Neural cell (in vitro differentiated cells): ENCODE measurements around the gene ME3. TPM values are rescaled to one million over a fixed set of nuclear protein-coding genes. Genes with fewer than 3 reads are reported as not detected.

Experiments used
- H2AFZ ChIP-seq: fragments of 200-600, 300-800 bp; sonication (generic), shearing (Covaris generic); 2 replicates; pipeline ENCODE4 v1.6.0; 2014; ENCODE audit warnings: low read depth, mild to moderate bottlenecking, antibody characterized with exemption, low read length, moderate library complexity
- H3F3A ChIP-seq: fragments of 200-600 bp; shearing (Covaris generic); 2 replicates; pipeline ENCODE4 v1.6.1; 2016; ENCODE audit warnings: mild to moderate bottlenecking, moderate library complexity, mixed read lengths, antibody characterized with exemption, low read length; ENCODE audit not compliant: insufficient read depth, poor library complexity, severe bottlenecking
- H3K27ac ChIP-seq: fragments of 200-600, 300-800 bp; sonication (generic), shearing (Covaris generic); 2 replicates; pipeline ENCODE4 v1.5.1; 2014; ENCODE audit warnings: mild to moderate bottlenecking, low read length, moderate library complexity
- H3K27me3 ChIP-seq: fragments of 300-800, 200-600 bp; sonication (generic), shearing (Covaris generic); 2 replicates; pipeline ENCODE4 v1.6.0; 2014; ENCODE audit warnings: mild to moderate bottlenecking, low read depth, low read length, moderate library complexity; ENCODE audit not compliant: insufficient read depth
- H3K36me3 ChIP-seq: fragments of 300-800, 200-600 bp; sonication (generic), shearing (Covaris generic); 2 replicates; pipeline ENCODE4 v1.5.1; 2014; ENCODE audit warnings: mild to moderate bottlenecking, antibody characterized with exemption, low read length, moderate library complexity; ENCODE audit not compliant: insufficient read depth
- H3K4me2 ChIP-seq: fragments of 300-800, 200-600 bp; sonication (generic), shearing (Covaris generic); 2 replicates; pipeline ENCODE4 v1.6.0; 2014; ENCODE audit warnings: mild to moderate bottlenecking, low read length
- H3K4me3 ChIP-seq: fragments of 300-800, 200-600 bp; sonication (generic), shearing (Covaris generic); 2 replicates; pipeline ENCODE4 v1.5.1; 2014; ENCODE audit warnings: mild to moderate bottlenecking, low read length, moderate library complexity
- H3K79me2 ChIP-seq: fragments of 200-600 bp; shearing (Covaris generic); replicated peaks from 2 replicates; pipeline ENCODE4 v1.6.0; 2014; ENCODE audit warnings: mild to moderate bottlenecking, low read length, moderate library complexity; ENCODE audit not compliant: insufficient read depth
- H3K9ac ChIP-seq: fragments of 300-800, 200-600 bp; sonication (generic), shearing (Covaris generic); 2 replicates; pipeline ENCODE4 v1.6.1; 2016; ENCODE audit warnings: mild to moderate bottlenecking, low read length, mixed read lengths
- H3K9me2 ChIP-seq: fragments of 200-600 bp; shearing (Covaris generic); 2 replicates; pipeline ENCODE4 v1.6.1; 2016; ENCODE audit warnings: mild to moderate bottlenecking, low read length, mixed read lengths; ENCODE audit not compliant: insufficient read depth
- H3K9me3 ChIP-seq: fragments of 200-600, 300-800 bp; sonication (generic), shearing (Covaris generic); 2 replicates; pipeline ENCODE4 v1.6.1; 2016; ENCODE audit warnings: mild to moderate bottlenecking, mixed run types, low read length, moderate library complexity, mixed read lengths
- H4K20me1 ChIP-seq: fragments of 200-600 bp; shearing (Covaris generic); 2 replicates; pipeline ENCODE4 v1.6.1; 2016; ENCODE audit warnings: mild to moderate bottlenecking, mixed run types; ENCODE audit not compliant: insufficient read depth
- EP300 ChIP-seq: fragments of 450-650 bp; conservative IDR thresholded peaks from 2 replicates; pipeline ENCODE4 v1.6.1; 2014; ENCODE audit warnings: antibody characterized with exemption, mild to moderate bottlenecking, moderate library complexity; ENCODE audit not compliant: poor library complexity, severe bottlenecking
- EZH2 ChIP-seq: fragments of 200-600, 300-800 bp; shearing (Covaris generic), sonication (generic); IDR thresholded peaks from 2 replicates; pipeline ENCODE4 v1.6.1; 2014; ENCODE audit warnings: antibody characterized with exemption, low read length, borderline replicate concordance, mild to moderate bottlenecking; ENCODE audit not compliant: insufficient read depth, poor library complexity, severe bottlenecking
- MXI1 ChIP-seq: fragments of 450-650 bp; conservative IDR thresholded peaks from 2 replicates; pipeline ENCODE4 v1.6.1; 2014; ENCODE audit warnings: antibody characterized with exemption, mild to moderate bottlenecking; ENCODE audit not compliant: poor library complexity, severe bottlenecking
- POLR2AphosphoS5 ChIP-seq: IDR thresholded peaks from 2 replicates; pipeline ENCODE4 v1.6.1; 2012
- RAD21 ChIP-seq: fragments of 450-650 bp; conservative IDR thresholded peaks from 2 replicates; pipeline ENCODE4 v1.6.1; 2014; ENCODE audit warnings: antibody characterized with exemption, mild to moderate bottlenecking, moderate library complexity
- SMC3 ChIP-seq: fragments of 450-650 bp; conservative IDR thresholded peaks from 2 replicates; pipeline ENCODE4 v1.6.1; 2014; ENCODE audit warnings: antibody characterized with exemption, mild to moderate bottlenecking, moderate library complexity; ENCODE audit not compliant: poor library complexity
- TAF1 ChIP-seq: IDR thresholded peaks from 2 replicates; pipeline ENCODE4 v1.6.1; 2012; ENCODE audit warnings: low read depth
- polyA plus RNA-seq: library from polyadenylated mRNA; depleted of rRNA; stranded (reverse); fragments of >200 nt; gene quantifications from 2 replicates; pipeline ENCODE4 v1.2.3, GENCODE V29; 2014
- TF ChIP-seq, protein P1 (sequence below): fragments of 450-650 bp; IDR thresholded peaks from 2 replicates; pipeline ENCODE4 v1.5.1; 2014; ENCODE audit warnings: antibody characterized with exemption, mild to moderate bottlenecking, moderate library complexity; ENCODE audit not compliant: poor library complexity, severe bottlenecking
- TF ChIP-seq, protein P2 (sequence below): IDR thresholded peaks from 2 replicates; pipeline ENCODE4 v1.6.1; 2012; ENCODE audit warnings: borderline replicate concordance

The ME3 gene
- polyA plus RNA-seq, 1 donor from 2014 or later = 2.1 TPM

DNA sequence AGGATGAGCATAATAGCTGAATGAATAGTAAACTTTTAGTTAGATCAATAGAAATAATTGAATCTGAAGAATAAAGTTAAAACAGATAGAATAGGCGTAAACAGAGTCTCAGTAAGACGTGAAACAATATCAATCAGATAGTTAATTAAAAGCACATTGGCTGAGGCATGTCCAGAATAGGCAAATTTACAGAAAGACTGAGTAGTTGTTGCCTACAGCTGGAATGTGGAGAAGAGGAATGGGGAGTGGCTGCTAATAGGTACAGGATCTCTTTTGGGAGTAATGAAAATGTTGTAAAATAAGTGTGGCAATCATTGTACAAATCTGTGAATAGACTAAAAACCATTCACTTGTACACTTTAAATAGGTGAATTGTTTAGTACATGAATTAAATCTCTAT is 36.3 kb upstream of the ME3 start:
- Histone ChIP-seq H3K4me2 (no peak overlapping the region), H3K36me3 (no peaks in the 10 kb centered on the region), H3K9ac (no peak overlapping the region), H2AFZ (no peak overlapping the region), H3K4me3 (no peak overlapping the region), H4K20me1 (no peaks in the 10 kb centered on the region), H3K9me2 (no peaks in the 10 kb centered on the region), H3F3A (no peaks in the 10 kb centered on the region), H3K79me2 (no peaks in the 10 kb centered on the region), H3K27me3 (no peaks in the 10 kb centered on the region), H3K27ac (no peak overlapping the region), H3K9me3 (no peaks in the 10 kb centered on the region)
- TF ChIP-seq TAF1 = no peak
- no peak for TF ChIP-seq POLR2AphosphoS5
- no peak for TF ChIP-seq MXI1
- TF ChIP-seq, protein P1, sequence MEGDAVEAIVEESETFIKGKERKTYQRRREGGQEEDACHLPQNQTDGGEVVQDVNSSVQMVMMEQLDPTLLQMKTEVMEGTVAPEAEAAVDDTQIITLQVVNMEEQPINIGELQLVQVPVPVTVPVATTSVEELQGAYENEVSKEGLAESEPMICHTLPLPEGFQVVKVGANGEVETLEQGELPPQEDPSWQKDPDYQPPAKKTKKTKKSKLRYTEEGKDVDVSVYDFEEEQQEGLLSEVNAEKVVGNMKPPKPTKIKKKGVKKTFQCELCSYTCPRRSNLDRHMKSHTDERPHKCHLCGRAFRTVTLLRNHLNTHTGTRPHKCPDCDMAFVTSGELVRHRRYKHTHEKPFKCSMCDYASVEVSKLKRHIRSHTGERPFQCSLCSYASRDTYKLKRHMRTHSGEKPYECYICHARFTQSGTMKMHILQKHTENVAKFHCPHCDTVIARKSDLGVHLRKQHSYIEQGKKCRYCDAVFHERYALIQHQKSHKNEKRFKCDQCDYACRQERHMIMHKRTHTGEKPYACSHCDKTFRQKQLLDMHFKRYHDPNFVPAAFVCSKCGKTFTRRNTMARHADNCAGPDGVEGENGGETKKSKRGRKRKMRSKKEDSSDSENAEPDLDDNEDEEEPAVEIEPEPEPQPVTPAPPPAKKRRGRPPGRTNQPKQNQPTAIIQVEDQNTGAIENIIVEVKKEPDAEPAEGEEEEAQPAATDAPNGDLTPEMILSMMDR = no peak
- TF ChIP-seq, protein P2, sequence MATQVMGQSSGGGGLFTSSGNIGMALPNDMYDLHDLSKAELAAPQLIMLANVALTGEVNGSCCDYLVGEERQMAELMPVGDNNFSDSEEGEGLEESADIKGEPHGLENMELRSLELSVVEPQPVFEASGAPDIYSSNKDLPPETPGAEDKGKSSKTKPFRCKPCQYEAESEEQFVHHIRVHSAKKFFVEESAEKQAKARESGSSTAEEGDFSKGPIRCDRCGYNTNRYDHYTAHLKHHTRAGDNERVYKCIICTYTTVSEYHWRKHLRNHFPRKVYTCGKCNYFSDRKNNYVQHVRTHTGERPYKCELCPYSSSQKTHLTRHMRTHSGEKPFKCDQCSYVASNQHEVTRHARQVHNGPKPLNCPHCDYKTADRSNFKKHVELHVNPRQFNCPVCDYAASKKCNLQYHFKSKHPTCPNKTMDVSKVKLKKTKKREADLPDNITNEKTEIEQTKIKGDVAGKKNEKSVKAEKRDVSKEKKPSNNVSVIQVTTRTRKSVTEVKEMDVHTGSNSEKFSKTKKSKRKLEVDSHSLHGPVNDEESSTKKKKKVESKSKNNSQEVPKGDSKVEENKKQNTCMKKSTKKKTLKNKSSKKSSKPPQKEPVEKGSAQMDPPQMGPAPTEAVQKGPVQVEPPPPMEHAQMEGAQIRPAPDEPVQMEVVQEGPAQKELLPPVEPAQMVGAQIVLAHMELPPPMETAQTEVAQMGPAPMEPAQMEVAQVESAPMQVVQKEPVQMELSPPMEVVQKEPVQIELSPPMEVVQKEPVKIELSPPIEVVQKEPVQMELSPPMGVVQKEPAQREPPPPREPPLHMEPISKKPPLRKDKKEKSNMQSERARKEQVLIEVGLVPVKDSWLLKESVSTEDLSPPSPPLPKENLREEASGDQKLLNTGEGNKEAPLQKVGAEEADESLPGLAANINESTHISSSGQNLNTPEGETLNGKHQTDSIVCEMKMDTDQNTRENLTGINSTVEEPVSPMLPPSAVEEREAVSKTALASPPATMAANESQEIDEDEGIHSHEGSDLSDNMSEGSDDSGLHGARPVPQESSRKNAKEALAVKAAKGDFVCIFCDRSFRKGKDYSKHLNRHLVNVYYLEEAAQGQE = no peak
- TF ChIP-seq EP300 = no peak
- no peak for TF ChIP-seq SMC3
- TF ChIP-seq EZH2 = no peak
- TF ChIP-seq RAD21 = no peak

- Histone ChIP-seq H3K27ac (no peak overlapping the region), H3K36me3 (no peaks in the 10 kb centered on the region), H3K9me3 (no peaks in the 10 kb centered on the region), H4K20me1 (no peaks in the 10 kb centered on the region), H3K9ac (no peak overlapping the region), H2AFZ (no peak overlapping the region), H3K4me3 (no peak overlapping the region), H3K4me2 (no peak overlapping the region), H3K79me2 (no peaks in the 10 kb centered on the region), H3K27me3 (no peaks in the 10 kb centered on the region), H3F3A (no peaks in the 10 kb centered on the region), H3K9me2 (no peaks in the 10 kb centered on the region)
- TF ChIP-seq RAD21 = no peak
- TF ChIP-seq EZH2 = no peak
- TF ChIP-seq POLR2AphosphoS5 = no peak
- TF ChIP-seq, protein P2 = no peak
- no peak for TF ChIP-seq SMC3
- no peak for TF ChIP-seq EP300
- TF ChIP-seq MXI1 = no peak
- TF ChIP-seq, protein P1 = no peak
- no peak for TF ChIP-seq TAF1
Observed at GRCh38 chr11:86706338-86707131, 34.1 kb upstream of the ME3 start.
